GM21786 (cell line): Measurements from ENCODE around the gene DOCK11.
A peak's percentile ranks its signal among the peaks of the same experiment; 100 is the strongest.
"Not testable (repeated sequence)": the region's sequence is repeated elsewhere in the genome, so short reads cannot be mapped to it uniquely, and the experiment has no call there.

Experiments used
- ATAC-seq: cut with Tn5 transposase; IDR thresholded peaks from one replicate; pipeline ENCODE4 v1.9.1; 2021; ENCODE audit not compliant: unreplicated experiment

DOCK11 gene

GRCh38 chrX:118566359-118566758 is 70.7 kb downstream of the DOCK11 start:
- no peak for ATAC-seq

- ATAC-seq = no peak
These were observed 74.1 kb downstream of the DOCK11 start for GRCh38 chrX:118569676-118570075.

- ATAC-seq = no peak
These were observed 74.6 kb downstream of the DOCK11 start for GRCh38 chrX:118570209-118570608.

- ATAC-seq = no peak
These were observed 76.2 kb downstream of the DOCK11 start for GRCh38 chrX:118571836-118572235.

GRCh38 chrX:118574666-118575065 is 79.1 kb downstream of the DOCK11 start:
- no peak for ATAC-seq

- ATAC-seq = no peak
These were observed 81.4 kb downstream of the DOCK11 start for GRCh38 chrX:118577041-118577440.

- ATAC-seq = no peak
These were observed 83.8 kb downstream of the DOCK11 start for GRCh38 chrX:118579417-118579816.

GRCh38 chrX:118582926-118583325 is 87.3 kb downstream of the DOCK11 start:
- not testable (repeated sequence) for ATAC-seq

- no peak for ATAC-seq
These were observed 88.2 kb downstream of the DOCK11 start for GRCh38 chrX:118583781-118584180.

- ATAC-seq = no peak
These were observed 89.7 kb downstream of the DOCK11 start for GRCh38 chrX:118585296-118585695.

- ATAC-seq = not testable (repeated sequence)
These were observed 90.6 kb downstream of the DOCK11 start for GRCh38 chrX:118586206-118586605.

GRCh38 chrX:118588715-118589114 is 93.1 kb downstream of the DOCK11 start:
- ATAC-seq = no peak

- ATAC-seq = no peak
These were observed 93.6 kb downstream of the DOCK11 start for GRCh38 chrX:118589227-118589626.

GRCh38 chrX:118593407-118593806 is 97.8 kb downstream of the DOCK11 start:
- ATAC-seq = no peak

GRCh38 chrX:118594697-118595420 is 99.2 kb downstream of the DOCK11 start:
- ATAC-seq = no peak

- ATAC-seq = no peak
These were observed 100.0 kb downstream of the DOCK11 start for GRCh38 chrX:118595501-118596042.

- no peak for ATAC-seq
These were observed 100.8 kb downstream of the DOCK11 start for GRCh38 chrX:118596390-118596789.

GRCh38 chrX:118603981-118604380 is 108.4 kb downstream of the DOCK11 start:
- peak; percentile 52 for ATAC-seq

GRCh38 chrX:118612290-118612689 is 116.7 kb downstream of the DOCK11 start:
- no peak for ATAC-seq

GRCh38 chrX:118614150-118614549 is 118.5 kb downstream of the DOCK11 start:
- ATAC-seq = peak; percentile 71

GRCh38 chrX:118615141-118615540 is 119.5 kb downstream of the DOCK11 start:
- ATAC-seq = no peak

- ATAC-seq = no peak
These were observed 125.6 kb downstream of the DOCK11 start for GRCh38 chrX:118621081-118621759.
